Prostate gland (tissue), 2 donors: ENCODE results near the gene TBC1D5.

Source experiments
- POLR2A ChIP-seq: fragments of 450-650 bp; IDR thresholded peaks from one replicate; pipeline ENCODE4 v1.6.1; 2016; ENCODE audit warnings: antibody characterized with exemption, mild to moderate bottlenecking
- POLR2AphosphoS5 ChIP-seq: sonication (generic); formaldehyde crosslinking; IDR thresholded peaks from one replicate; pipeline ENCODE4 v1.6.1; 2017; ENCODE audit warnings: antibody characterized with exemption
- TF ChIP-seq, protein P1 (sequence below), 4 experiments: fragments of 200-600 bp in 2 of 4; fragments of 450-650 bp in 2 of 4; sonication (generic) in 2 of 4; IDR thresholded peaks; 1 replicate in 3 of 4; 2 replicates in 1 of 4; pipeline ENCODE4 v1.5.1; 2016 to 2019; ENCODE audit warnings: antibody characterized with exemption in 4 of 4, mild to moderate bottlenecking in 2 of 4, moderate library complexity in 2 of 4

DNA sequence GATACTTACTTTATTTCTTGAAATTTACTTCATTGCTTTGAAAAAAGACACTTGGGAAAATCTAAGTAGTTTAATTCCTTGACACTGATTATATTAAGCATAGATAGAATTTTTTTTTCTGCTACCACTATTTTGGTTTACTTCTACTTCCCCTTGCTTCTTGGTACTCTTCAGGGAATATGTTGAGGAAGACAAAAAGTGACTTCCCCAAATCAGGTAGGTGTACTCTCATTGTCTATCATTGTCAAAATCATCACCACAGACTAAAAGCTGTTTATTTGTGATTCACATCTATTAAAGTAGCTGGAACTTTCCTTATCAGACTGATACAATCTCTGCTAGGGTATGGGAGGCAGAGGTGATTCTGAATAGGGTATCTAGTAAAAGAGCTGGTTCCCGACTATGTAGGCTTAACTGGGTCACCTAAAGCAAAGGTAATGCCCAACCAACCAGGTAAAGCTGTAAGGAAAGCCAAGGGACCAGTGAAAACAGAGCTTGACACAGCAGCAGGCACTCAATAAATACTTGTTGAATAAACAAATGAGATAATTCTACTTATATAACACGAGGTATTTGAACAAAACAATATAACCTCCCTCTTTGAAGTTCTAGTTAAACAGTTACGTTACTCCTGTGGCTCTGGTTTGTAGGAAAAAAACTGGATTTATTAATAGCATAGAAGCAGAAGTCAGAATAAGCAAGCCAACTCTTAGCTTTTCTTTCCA, 510.7 kb downstream of the TBC1D5 start:
- TF ChIP-seq, protein P1, sequence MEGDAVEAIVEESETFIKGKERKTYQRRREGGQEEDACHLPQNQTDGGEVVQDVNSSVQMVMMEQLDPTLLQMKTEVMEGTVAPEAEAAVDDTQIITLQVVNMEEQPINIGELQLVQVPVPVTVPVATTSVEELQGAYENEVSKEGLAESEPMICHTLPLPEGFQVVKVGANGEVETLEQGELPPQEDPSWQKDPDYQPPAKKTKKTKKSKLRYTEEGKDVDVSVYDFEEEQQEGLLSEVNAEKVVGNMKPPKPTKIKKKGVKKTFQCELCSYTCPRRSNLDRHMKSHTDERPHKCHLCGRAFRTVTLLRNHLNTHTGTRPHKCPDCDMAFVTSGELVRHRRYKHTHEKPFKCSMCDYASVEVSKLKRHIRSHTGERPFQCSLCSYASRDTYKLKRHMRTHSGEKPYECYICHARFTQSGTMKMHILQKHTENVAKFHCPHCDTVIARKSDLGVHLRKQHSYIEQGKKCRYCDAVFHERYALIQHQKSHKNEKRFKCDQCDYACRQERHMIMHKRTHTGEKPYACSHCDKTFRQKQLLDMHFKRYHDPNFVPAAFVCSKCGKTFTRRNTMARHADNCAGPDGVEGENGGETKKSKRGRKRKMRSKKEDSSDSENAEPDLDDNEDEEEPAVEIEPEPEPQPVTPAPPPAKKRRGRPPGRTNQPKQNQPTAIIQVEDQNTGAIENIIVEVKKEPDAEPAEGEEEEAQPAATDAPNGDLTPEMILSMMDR (IDR thresholded peaks at IDR 0.05), result no peak
- TF ChIP-seq POLR2A (no peak), POLR2AphosphoS5 (no peak)
